WTC11 (cell line): ENCODE results near the gene NOSTRIN. TPM values are rescaled to one million over a fixed set of nuclear protein-coding genes. Genes with fewer than 3 reads are reported as not detected.

Experiments used
- ATAC-seq: fragments of 200-7000 bp; cut with Tn5 transposase; 2 replicates; pipeline ENCODE4 v1.10.0; 2021; ENCODE audit warnings: mild to moderate bottlenecking, moderate library complexity
- CTCF ChIA-PET: fragments of 300-600 bp; sonication (Branson Sonifier 250); formaldehyde crosslinking; loops from one replicate; lab custom pipeline; 2021; ENCODE audit warnings: antibody characterized with exemption; lab: Charles Lee
- POLR2A ChIA-PET: fragments of 350-600 bp; sonication (Branson Sonifier 250); formaldehyde crosslinking; loops from one replicate; lab custom pipeline; 2021; ENCODE audit warnings: antibody characterized with exemption; lab: Charles Lee
- DNase-seq: peaks from one replicate; pipeline ENCODE4 v3.0.0; 2021; ENCODE audit warnings: low spot score
- H3K27ac Mint-ChIP-seq: 2 replicates; pipeline ENCODE4 v1.8.0; 2021; ENCODE audit warnings: mixed read lengths
- H3K27me3 Mint-ChIP-seq: 2 replicates; pipeline ENCODE4 v1.8.0; 2021; ENCODE audit warnings: low read depth, mild to moderate bottlenecking, moderate library complexity, mixed read lengths
- H3K36me3 Mint-ChIP-seq: 2 replicates; pipeline ENCODE4 v1.8.0; 2021; ENCODE audit warnings: mixed read lengths
- H3K4me1 Mint-ChIP-seq: 2 replicates; pipeline ENCODE4 v1.8.0; 2022; ENCODE audit warnings: mixed read lengths
- H3K4me3 Mint-ChIP-seq: 2 replicates; pipeline ENCODE4 v1.8.0; 2021; ENCODE audit warnings: mild to moderate bottlenecking, moderate library complexity, mixed read lengths
- H3K9me3 Mint-ChIP-seq: 2 replicates; pipeline ENCODE4 v1.8.0; 2021; ENCODE audit warnings: mixed read lengths
- ATF1 ChIP-seq: sonication (generic); formaldehyde crosslinking; IDR thresholded peaks from 2 replicates; pipeline ENCODE4 v1.8.1; 2023; ENCODE audit warnings: mild to moderate bottlenecking, moderate library complexity, missing genetic modification reagents
- CBFB ChIP-seq: sonication (generic); formaldehyde crosslinking; IDR thresholded peaks from 2 replicates; pipeline ENCODE4 v1.8.1; 2022; ENCODE audit warnings: mild to moderate bottlenecking, low read depth, missing genetic modification reagents
- GABPB1 ChIP-seq: sonication (generic); formaldehyde crosslinking; IDR thresholded peaks from 2 replicates; pipeline ENCODE4 v1.8.1; 2023; ENCODE audit warnings: mild to moderate bottlenecking, missing genetic modification reagents
- MXD4 ChIP-seq: fragments of 250-450 bp; sonication (Bioruptor Pico); IDR thresholded peaks from 2 replicates; pipeline ENCODE4 v1.8.0; 2021; ENCODE audit warnings: mild to moderate bottlenecking, moderate library complexity, borderline replicate concordance
- NFYB ChIP-seq: sonication (generic); formaldehyde crosslinking; conservative IDR thresholded peaks from 2 replicates; pipeline ENCODE4 v1.8.0; 2022; ENCODE audit warnings: low read depth, missing genetic modification reagents
- RELA ChIP-seq: sonication (generic); formaldehyde crosslinking; IDR thresholded peaks from 2 replicates; pipeline ENCODE4 v1.8.1; 2022; ENCODE audit warnings: missing genetic modification reagents, mild to moderate bottlenecking, borderline replicate concordance
- RORB ChIP-seq: fragments of 250-450 bp; sonication (Bioruptor Pico); IDR thresholded peaks from 2 replicates; pipeline ENCODE4 v1.9.0; 2021; ENCODE audit warnings: mild to moderate bottlenecking
- SMAD3 ChIP-seq: sonication (generic); formaldehyde crosslinking; IDR thresholded peaks from 2 replicates; pipeline ENCODE4 v1.8.0; 2022; ENCODE audit warnings: missing genetic modification reagents, mild to moderate bottlenecking, borderline replicate concordance
- ZNF138 ChIP-seq: sonication (generic); formaldehyde crosslinking; conservative IDR thresholded peaks from 2 replicates; pipeline ENCODE4 v1.8.1; 2022; ENCODE audit warnings: mild to moderate bottlenecking, moderate library complexity, missing genetic modification reagents
- ZNF263 ChIP-seq: sonication (generic); formaldehyde crosslinking; IDR thresholded peaks from 2 replicates; pipeline ENCODE4 v1.8.1; 2022; ENCODE audit warnings: low read depth, mild to moderate bottlenecking, moderate library complexity, missing genetic modification reagents
- ZNF423 ChIP-seq: fragments of 250-450 bp; sonication (Bioruptor Pico); IDR thresholded peaks from 2 replicates; pipeline ENCODE4 v2.1.2; 2022; ENCODE audit warnings: mild to moderate bottlenecking, moderate library complexity
- total RNA-seq: library from RNA; stranded (reverse); gene quantifications from 3 replicates; pipeline ENCODE4 v1.2.3, GENCODE V29; 2021
- TF ChIP-seq, protein P1 (sequence below): sonication (generic); formaldehyde crosslinking; IDR thresholded peaks from 2 replicates; pipeline ENCODE4 v1.8.0; 2022; ENCODE audit warnings: mild to moderate bottlenecking, missing genetic modification reagents
- TF ChIP-seq, protein P2 (sequence below): fragments of 200-600 bp; IDR thresholded peaks from 2 replicates; pipeline ENCODE4 v1.8.0; 2022; ENCODE audit warnings: antibody characterized with exemption
- TF ChIP-seq, protein P3 (sequence below): fragments of 250-450 bp; sonication (Bioruptor Pico); IDR thresholded peaks from 2 replicates; pipeline ENCODE4 v1.9.0; 2021; ENCODE audit warnings: moderate library complexity, mild to moderate bottlenecking, inconsistent platforms, borderline replicate concordance
- TF ChIP-seq, protein P4 (sequence below): sonication (generic); formaldehyde crosslinking; IDR thresholded peaks from 2 replicates; pipeline ENCODE4 v1.8.0; 2022; ENCODE audit warnings: mild to moderate bottlenecking, missing genetic modification reagents
- TF ChIP-seq, protein P5 (sequence below): sonication (generic); formaldehyde crosslinking; IDR thresholded peaks from 2 replicates; pipeline ENCODE4 v1.8.1; 2022; ENCODE audit warnings: mild to moderate bottlenecking, missing genetic modification reagents, moderate library complexity, borderline replicate concordance
- TF ChIP-seq, protein P6 (sequence below): fragments of 250-450 bp; sonication (Bioruptor Pico); conservative IDR thresholded peaks from 2 replicates; pipeline ENCODE4 v1.9.0; 2021; ENCODE audit warnings: mild to moderate bottlenecking
- TF ChIP-seq, protein P7 (sequence below): sonication (generic); formaldehyde crosslinking; IDR thresholded peaks from 2 replicates; pipeline ENCODE4 v1.8.0; 2023; ENCODE audit warnings: missing genetic modification reagents
- TF ChIP-seq, protein P8 (sequence below): sonication (generic); formaldehyde crosslinking; IDR thresholded peaks from 2 replicates; pipeline ENCODE4 v1.8.1; 2022; ENCODE audit warnings: mild to moderate bottlenecking, moderate library complexity, missing genetic modification reagents
- TF ChIP-seq, protein P9 (sequence below): sonication (generic); formaldehyde crosslinking; IDR thresholded peaks from 2 replicates; pipeline ENCODE4 v1.8.1; 2023; ENCODE audit warnings: mild to moderate bottlenecking, missing genetic modification reagents
- TF ChIP-seq, protein P10 (sequence below): sonication (generic); formaldehyde crosslinking; IDR thresholded peaks from 2 replicates; pipeline ENCODE4 v1.8.0; 2023; ENCODE audit warnings: mild to moderate bottlenecking, missing genetic modification reagents

NOSTRIN gene
- total RNA-seq, 1 experiment from 2014 or later, result 0.22 TPM

DNA sequence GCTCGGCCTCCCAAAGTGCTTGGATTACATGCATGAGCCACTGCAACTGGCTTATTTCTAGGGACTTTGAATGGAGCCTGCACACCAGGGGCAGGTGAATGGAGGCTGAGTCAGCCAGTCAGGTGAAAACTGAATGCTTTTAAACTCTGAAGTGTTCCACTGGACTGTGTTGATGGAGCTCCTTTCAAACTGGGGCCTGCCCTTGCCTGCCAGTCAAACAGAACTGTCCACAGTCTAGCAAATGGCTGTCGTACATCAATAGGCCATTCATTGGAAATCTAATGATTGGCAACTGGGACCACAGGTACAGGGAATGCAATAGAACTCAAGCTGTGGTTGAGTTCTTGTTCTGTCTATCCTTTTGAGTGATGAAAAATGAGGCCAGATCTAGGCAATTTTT is 966 bp upstream of the NOSTRIN start (continued):
- TF ChIP-seq, protein P1, sequence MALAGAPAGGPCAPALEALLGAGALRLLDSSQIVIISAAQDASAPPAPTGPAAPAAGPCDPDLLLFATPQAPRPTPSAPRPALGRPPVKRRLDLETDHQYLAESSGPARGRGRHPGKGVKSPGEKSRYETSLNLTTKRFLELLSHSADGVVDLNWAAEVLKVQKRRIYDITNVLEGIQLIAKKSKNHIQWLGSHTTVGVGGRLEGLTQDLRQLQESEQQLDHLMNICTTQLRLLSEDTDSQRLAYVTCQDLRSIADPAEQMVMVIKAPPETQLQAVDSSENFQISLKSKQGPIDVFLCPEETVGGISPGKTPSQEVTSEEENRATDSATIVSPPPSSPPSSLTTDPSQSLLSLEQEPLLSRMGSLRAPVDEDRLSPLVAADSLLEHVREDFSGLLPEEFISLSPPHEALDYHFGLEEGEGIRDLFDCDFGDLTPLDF (CRISPR knock-in tag), result no peak
- TF ChIP-seq MXD4 (CRISPR knock-in tag), result no peak
- TF ChIP-seq SMAD3, result no peak
- TF ChIP-seq, protein P2, sequence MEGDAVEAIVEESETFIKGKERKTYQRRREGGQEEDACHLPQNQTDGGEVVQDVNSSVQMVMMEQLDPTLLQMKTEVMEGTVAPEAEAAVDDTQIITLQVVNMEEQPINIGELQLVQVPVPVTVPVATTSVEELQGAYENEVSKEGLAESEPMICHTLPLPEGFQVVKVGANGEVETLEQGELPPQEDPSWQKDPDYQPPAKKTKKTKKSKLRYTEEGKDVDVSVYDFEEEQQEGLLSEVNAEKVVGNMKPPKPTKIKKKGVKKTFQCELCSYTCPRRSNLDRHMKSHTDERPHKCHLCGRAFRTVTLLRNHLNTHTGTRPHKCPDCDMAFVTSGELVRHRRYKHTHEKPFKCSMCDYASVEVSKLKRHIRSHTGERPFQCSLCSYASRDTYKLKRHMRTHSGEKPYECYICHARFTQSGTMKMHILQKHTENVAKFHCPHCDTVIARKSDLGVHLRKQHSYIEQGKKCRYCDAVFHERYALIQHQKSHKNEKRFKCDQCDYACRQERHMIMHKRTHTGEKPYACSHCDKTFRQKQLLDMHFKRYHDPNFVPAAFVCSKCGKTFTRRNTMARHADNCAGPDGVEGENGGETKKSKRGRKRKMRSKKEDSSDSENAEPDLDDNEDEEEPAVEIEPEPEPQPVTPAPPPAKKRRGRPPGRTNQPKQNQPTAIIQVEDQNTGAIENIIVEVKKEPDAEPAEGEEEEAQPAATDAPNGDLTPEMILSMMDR, result no peak

DNA sequence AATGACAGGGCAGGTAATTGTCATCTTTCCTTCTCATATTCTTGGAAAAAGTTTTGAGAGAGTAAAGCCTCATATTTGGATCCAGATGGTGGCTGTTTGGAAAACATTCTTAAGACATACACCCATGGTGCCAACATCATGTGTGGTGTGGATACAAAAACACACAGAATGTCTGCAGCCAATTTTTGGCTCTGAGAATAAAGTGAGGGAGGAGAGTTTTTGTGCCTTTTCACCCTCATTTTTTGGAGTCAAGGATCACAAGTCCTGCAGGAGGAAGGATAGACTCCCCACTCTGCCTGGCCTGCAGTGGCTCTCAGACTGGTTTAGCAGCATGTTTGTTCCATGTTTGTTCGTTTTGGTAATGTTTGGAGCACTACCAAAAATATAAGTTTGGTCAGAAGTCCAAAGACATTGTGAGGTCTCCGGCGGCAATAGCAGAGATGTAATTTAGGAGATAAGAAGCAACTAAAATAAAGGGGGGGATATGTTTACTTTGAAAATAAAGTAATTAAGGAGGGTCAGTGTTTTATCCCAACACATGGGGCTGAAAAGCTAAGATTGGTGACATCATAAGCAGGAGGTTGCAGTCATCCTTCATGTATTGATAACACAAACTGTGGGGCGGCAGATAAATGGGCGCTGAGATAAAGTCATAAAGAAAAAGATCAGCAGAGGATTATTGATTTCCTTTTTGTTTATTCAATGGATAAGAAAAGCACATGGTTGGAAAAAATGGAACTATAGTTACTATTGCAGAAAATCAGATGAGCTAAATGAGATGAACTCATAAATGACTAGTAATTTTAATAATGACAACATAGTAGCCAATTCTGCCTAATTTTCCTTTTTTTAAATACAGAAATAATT is 655 bp downstream of the NOSTRIN start:
- no peak overlapping the region for H3K4me3 Mint-ChIP-seq
- ChIA-PET CTCF (no interaction called here), POLR2A (no interaction called here)
- H3K4me1 Mint-ChIP-seq, result peaks cover 49% of the 10 kb centered on the region
- TF ChIP-seq ZNF138 (CRISPR knock-in tag) (no peak), RORB (no peak), NFYB (CRISPR knock-in tag) (no peak), ZNF423 (CRISPR knock-in tag) (no peak), GABPB1 (CRISPR knock-in tag) (no peak), RELA (CRISPR knock-in tag) (no peak), ATF1 (CRISPR knock-in tag) (no peak), ZNF263 (CRISPR knock-in tag) (no peak), CBFB (no peak)
- TF ChIP-seq, protein P3, sequence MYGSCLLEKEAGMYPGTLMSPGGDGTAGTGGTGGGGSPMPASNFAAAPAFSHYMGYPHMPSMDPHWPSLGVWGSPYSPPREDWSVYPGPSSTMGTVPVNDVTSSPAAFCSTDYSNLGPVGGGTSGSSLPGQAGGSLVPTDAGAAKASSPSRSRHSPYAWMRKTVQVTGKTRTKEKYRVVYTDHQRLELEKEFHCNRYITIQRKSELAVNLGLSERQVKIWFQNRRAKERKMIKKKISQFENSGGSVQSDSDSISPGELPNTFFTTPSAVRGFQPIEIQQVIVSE (CRISPR knock-in tag), result no peak
- TF ChIP-seq, protein P4, sequence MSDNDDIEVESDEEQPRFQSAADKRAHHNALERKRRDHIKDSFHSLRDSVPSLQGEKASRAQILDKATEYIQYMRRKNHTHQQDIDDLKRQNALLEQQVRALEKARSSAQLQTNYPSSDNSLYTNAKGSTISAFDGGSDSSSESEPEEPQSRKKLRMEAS (CRISPR knock-in tag), result no peak
- TF ChIP-seq, protein P5, sequence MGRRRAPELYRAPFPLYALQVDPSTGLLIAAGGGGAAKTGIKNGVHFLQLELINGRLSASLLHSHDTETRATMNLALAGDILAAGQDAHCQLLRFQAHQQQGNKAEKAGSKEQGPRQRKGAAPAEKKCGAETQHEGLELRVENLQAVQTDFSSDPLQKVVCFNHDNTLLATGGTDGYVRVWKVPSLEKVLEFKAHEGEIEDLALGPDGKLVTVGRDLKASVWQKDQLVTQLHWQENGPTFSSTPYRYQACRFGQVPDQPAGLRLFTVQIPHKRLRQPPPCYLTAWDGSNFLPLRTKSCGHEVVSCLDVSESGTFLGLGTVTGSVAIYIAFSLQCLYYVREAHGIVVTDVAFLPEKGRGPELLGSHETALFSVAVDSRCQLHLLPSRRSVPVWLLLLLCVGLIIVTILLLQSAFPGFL (CRISPR knock-in tag), result no peak
- TF ChIP-seq, protein P6, sequence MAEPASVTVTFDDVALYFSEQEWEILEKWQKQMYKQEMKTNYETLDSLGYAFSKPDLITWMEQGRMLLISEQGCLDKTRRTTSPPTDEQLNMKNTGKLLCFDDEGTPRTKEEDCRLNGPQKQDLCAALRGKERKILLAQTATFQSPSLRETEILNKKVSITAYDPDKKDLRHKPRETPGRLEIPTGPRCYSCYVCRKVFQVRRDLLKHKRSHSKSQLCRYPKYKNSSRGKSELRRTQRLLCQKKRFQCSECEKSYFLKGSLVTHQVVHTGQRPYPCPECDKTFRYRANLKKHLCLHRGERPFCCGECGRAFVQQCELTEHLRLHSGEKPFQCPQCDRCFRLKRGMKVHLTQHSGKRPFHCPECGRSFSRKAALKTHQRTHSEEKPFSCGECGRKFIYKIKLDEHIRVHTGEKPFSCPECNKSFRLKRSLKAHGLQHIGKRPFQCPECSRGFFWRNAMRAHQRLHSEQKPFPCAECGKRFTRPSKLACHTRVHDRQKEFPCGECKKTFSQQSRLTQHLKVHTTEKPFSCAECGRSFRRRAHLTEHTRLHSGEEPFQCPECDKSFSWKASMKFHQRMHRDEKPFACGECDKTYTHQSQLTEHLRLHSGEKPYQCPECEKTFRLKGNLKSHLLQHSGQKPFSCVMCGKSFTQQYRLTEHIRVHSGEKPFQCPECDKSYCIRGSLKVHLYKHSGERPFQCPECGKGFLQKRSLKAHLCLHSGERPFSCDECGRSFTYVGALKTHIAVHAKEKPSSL (CRISPR knock-in tag), result no peak
- TF ChIP-seq, protein P7, sequence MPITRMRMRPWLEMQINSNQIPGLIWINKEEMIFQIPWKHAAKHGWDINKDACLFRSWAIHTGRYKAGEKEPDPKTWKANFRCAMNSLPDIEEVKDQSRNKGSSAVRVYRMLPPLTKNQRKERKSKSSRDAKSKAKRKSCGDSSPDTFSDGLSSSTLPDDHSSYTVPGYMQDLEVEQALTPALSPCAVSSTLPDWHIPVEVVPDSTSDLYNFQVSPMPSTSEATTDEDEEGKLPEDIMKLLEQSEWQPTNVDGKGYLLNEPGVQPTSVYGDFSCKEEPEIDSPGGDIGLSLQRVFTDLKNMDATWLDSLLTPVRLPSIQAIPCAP (CRISPR knock-in tag), result no peak
- TF ChIP-seq, protein P8, sequence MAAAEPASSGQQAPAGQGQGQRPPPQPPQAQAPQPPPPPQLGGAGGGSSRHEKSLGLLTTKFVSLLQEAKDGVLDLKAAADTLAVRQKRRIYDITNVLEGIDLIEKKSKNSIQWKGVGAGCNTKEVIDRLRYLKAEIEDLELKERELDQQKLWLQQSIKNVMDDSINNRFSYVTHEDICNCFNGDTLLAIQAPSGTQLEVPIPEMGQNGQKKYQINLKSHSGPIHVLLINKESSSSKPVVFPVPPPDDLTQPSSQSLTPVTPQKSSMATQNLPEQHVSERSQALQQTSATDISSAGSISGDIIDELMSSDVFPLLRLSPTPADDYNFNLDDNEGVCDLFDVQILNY (CRISPR knock-in tag), result no peak
- TF ChIP-seq, protein P9, sequence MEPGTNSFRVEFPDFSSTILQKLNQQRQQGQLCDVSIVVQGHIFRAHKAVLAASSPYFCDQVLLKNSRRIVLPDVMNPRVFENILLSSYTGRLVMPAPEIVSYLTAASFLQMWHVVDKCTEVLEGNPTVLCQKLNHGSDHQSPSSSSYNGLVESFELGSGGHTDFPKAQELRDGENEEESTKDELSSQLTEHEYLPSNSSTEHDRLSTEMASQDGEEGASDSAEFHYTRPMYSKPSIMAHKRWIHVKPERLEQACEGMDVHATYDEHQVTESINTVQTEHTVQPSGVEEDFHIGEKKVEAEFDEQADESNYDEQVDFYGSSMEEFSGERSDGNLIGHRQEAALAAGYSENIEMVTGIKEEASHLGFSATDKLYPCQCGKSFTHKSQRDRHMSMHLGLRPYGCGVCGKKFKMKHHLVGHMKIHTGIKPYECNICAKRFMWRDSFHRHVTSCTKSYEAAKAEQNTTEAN (CRISPR knock-in tag), result no peak
- TF ChIP-seq, protein P10, sequence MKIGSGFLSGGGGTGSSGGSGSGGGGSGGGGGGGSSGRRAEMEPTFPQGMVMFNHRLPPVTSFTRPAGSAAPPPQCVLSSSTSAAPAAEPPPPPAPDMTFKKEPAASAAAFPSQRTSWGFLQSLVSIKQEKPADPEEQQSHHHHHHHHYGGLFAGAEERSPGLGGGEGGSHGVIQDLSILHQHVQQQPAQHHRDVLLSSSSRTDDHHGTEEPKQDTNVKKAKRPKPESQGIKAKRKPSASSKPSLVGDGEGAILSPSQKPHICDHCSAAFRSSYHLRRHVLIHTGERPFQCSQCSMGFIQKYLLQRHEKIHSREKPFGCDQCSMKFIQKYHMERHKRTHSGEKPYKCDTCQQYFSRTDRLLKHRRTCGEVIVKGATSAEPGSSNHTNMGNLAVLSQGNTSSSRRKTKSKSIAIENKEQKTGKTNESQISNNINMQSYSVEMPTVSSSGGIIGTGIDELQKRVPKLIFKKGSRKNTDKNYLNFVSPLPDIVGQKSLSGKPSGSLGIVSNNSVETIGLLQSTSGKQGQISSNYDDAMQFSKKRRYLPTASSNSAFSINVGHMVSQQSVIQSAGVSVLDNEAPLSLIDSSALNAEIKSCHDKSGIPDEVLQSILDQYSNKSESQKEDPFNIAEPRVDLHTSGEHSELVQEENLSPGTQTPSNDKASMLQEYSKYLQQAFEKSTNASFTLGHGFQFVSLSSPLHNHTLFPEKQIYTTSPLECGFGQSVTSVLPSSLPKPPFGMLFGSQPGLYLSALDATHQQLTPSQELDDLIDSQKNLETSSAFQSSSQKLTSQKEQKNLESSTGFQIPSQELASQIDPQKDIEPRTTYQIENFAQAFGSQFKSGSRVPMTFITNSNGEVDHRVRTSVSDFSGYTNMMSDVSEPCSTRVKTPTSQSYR, result no peak
- no peaks in the 10 kb centered on the region for H3K36me3 Mint-ChIP-seq
- H3K9me3 Mint-ChIP-seq, result no peaks in the 10 kb centered on the region
- no peak overlapping the region for H3K27ac Mint-ChIP-seq
- no peak for ATAC-seq
- peaks cover 2% of the 10 kb centered on the region; the same call in 1 of the 2 replicates for H3K27me3 Mint-ChIP-seq
- no peak for DNase-seq
